Measurements from ENCODE around the gene HPS5.

HPS5 gene

DNA sequence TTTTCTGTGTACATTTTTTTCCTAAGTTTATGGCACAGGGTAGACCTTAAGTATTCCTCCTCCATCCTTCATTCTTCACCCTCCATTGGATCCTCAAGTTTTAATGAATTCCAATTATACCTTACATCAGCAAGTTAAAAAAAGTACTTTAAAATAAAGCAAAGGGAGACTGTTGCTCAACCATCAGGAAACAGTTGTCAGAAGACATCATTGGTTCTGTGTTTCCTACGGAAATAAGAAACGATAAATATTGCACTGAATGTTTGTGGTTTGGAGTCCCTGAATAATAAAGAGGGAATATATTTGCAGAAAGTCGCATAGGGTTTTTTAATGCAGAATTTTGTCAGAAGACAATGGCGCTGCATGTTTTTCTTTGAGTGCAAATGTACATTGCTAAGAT, 44.3 kb upstream of the HPS5 start:
- in situ Hi-C loops (cut with HindIII; ENCODE audit: low sequenced_read_pairs), result no loop called here
- TF ChIP-seq, protein P1, sequence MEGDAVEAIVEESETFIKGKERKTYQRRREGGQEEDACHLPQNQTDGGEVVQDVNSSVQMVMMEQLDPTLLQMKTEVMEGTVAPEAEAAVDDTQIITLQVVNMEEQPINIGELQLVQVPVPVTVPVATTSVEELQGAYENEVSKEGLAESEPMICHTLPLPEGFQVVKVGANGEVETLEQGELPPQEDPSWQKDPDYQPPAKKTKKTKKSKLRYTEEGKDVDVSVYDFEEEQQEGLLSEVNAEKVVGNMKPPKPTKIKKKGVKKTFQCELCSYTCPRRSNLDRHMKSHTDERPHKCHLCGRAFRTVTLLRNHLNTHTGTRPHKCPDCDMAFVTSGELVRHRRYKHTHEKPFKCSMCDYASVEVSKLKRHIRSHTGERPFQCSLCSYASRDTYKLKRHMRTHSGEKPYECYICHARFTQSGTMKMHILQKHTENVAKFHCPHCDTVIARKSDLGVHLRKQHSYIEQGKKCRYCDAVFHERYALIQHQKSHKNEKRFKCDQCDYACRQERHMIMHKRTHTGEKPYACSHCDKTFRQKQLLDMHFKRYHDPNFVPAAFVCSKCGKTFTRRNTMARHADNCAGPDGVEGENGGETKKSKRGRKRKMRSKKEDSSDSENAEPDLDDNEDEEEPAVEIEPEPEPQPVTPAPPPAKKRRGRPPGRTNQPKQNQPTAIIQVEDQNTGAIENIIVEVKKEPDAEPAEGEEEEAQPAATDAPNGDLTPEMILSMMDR (IDR thresholded peaks at IDR 0.05; ENCODE audit: low read depth, low read length, missing control alignments), result no peak
- no peak for DNase-seq (ENCODE audit: low read depth)

DNA sequence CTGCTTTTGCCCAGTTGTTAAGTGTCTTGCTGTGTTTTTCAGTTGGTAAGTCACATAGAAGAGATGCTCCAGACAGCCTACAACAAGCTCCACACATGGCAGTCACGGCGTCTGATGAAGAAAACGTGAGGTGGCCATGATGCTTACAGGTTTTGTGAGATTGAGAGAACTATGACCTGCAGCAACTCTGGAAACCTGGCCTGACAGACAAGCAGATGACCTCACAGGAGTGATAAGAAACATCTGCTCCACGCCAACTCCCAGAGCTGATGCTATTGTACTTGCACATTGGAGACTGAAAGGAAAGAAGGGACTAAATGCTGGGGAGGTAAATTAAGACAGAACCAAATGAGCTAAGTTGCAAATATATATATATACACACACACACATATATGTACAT, 43.8 kb upstream of the HPS5 start:
- H3K4me3 ChIP-seq (ENCODE audit: low read depth, low read length), result no peak overlapping the region
- TF ChIP-seq, protein P1 (IDR thresholded peaks at IDR 0.05; ENCODE audit: low read depth, low read length, missing control alignments), result no peak
- no peak for DNase-seq (ENCODE audit: low read depth)
- in situ Hi-C loops (cut with HindIII; ENCODE audit: low sequenced_read_pairs), result no loop called here

More for the DNA sequence above, 44.3 kb upstream of the HPS5 start:
- H3K4me3 ChIP-seq (ENCODE audit: low read depth, low read length), result no peak overlapping the region

DNA sequence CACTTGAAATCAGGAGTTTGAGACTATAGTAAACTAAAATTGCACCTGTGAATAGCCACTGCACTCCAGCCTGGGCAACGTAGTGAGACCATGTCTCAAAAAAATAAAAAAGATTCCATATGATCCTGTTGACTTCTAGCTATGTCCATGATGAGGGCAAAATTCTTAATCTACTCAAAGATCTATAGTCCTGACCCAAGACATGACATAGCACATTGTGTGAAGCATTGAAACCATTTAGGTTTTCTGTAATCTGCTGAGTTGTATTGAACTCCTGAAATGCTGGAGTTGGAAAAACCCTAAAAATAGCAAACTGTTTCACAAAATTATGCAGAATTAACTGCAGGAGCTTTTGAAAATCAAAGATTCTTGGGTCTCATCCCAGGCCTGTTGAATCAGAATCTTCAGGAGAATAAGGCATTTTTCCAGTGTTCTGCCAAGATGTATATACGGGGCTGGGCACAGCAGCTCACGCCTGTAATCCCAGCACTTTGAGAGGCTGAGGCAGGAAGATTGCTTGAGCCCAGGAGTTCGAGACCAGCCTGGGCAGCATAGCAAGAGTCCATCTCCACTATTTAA, 42.6 kb upstream of the HPS5 start:
- in situ Hi-C loops (cut with HindIII; ENCODE audit: low sequenced_read_pairs), result no loop called here
- no peak for DNase-seq (ENCODE audit: low read depth)
- TF ChIP-seq, protein P1 (IDR thresholded peaks at IDR 0.05; ENCODE audit: low read depth, low read length, missing control alignments), result no peak
- no peak overlapping the region for H3K4me3 ChIP-seq (ENCODE audit: low read depth, low read length)

DNA sequence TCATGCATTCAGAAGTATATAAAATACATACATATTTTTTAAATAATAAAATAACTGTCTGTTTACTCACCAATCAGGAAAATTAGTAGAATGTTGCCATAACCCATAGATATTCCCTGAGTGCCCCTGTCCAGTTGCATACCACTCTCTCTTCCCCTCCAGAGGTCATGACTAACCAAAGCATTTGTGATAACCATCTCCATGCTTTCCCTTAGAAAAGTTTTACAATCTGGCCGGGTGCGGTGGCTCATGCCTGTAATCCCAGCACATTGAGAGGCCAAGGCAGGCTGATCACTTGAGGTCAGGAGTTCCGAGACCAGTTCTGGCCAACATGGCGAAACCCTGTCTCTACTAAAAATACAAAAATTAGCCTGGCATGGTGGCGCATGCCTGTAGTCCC, 39.2 kb upstream of the HPS5 start:
- no peak overlapping the region for H3K4me3 ChIP-seq (ENCODE audit: low read depth, low read length)
- DNase-seq (ENCODE audit: low read depth), result no peak
- TF ChIP-seq, protein P1 (IDR thresholded peaks at IDR 0.05; ENCODE audit: low read depth, low read length, missing control alignments), result no peak
- in situ Hi-C loops (cut with HindIII; ENCODE audit: low sequenced_read_pairs), result no loop called here

DNA sequence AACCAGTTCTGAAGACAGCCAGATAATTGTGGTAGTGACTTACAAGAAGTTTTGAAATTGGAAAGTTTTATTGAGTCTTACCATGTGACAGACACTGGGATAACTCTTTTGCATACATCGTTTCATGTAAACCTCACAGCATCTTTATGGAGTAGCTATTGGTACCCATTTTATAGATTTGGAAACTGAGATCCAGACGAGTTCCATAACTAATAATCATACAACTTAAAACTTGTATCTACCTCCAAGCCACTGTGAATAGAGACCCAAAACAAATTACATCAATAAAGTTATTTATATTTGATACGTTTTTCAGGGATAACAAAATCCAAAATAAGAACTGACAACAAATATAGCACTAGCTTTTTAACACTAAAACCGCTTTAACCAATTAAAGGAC, 36.7 kb upstream of the HPS5 start:
- DNase-seq (ENCODE audit: low read depth), result no peak
- in situ Hi-C loops (cut with HindIII; ENCODE audit: low sequenced_read_pairs), result no loop called here
- H3K4me3 ChIP-seq (ENCODE audit: low read depth, low read length), result no peak overlapping the region
- TF ChIP-seq, protein P1 (IDR thresholded peaks at IDR 0.05; ENCODE audit: low read depth, low read length, missing control alignments), result no peak

DNA sequence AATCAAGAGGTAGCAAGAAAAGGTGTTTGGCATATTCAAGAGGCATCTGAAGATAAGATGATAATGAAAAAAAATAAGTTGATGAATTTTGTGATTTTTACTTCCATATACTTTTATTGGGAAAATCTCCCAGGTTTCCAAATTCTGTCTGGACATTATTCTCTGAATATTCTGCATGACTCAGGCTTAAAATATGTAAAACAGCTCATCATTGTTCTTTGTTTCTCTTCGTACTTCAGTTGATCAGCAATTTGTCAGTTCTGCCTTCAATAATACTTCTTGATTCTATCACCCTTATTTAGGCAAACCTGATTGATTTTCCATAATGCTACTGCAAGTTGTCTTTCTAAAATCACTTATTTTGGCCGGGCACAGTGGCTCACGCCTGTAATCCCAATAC, 30.6 kb upstream of the HPS5 start:
- no peak overlapping the region for H3K4me3 ChIP-seq (ENCODE audit: low read depth, low read length)
- TF ChIP-seq, protein P1 (IDR thresholded peaks at IDR 0.05; ENCODE audit: low read depth, low read length, missing control alignments), result no peak
- in situ Hi-C loops (cut with HindIII; ENCODE audit: low sequenced_read_pairs), result no loop called here
- no peak for DNase-seq (ENCODE audit: low read depth)
